Activated CD8-positive, alpha-beta memory T cell treated with anti-CD3 and anti-CD28 coated beads for 36 hours (primary cell): Measurements from ENCODE around the gene DHRS7B. TPM values are rescaled to one million over a fixed set of nuclear protein-coding genes. Genes with fewer than 3 reads are reported as not detected.
"Not testable (repeated sequence)": the region's sequence is repeated elsewhere in the genome, so short reads cannot be mapped to it uniquely, and the experiment has no call there.

Source experiments
- CTCF ChIA-PET: fragments of 350-600 bp; sonication (Branson Sonifier 250); formaldehyde crosslinking; loops from one replicate; lab custom pipeline; 2021; ENCODE audit warnings: antibody characterized with exemption; lab: Charles Lee
- POLR2A ChIA-PET: fragments of 350-600 bp; sonication (Branson Sonifier 250); formaldehyde crosslinking; loops from one replicate; lab custom pipeline; 2021; ENCODE audit warnings: antibody characterized with exemption; lab: Charles Lee
- total RNA-seq, 2 experiments: library from RNA; stranded (reverse); gene quantifications; one replicate each; pipeline ENCODE4 v1.2.3, GENCODE V29; 2021

Gene DHRS7B
- total RNA-seq, result 10 to 100 TPM; 22.6 to 26.2 TPM

GRCh38 chr17:21126645-21127508 lies at the start of gene DHRS7B:
TSS of gene DHRS7B (plus strand) at chr17:21126964. CDS start at chr17:21126972, 8 bp downstream.
- ChIA-PET CTCF (interaction anchor here (1.2 to 2.5 kb wide), 4 partner anchors 8 to 153 kb away, joined by 3 to 5 read pairs (median 4); no protein-coding TSS in a partner anchor), POLR2A (interaction anchor here (1.5 kb wide), 1 partner anchor 27 kb away, joined by 3 read pairs; no protein-coding TSS in a partner anchor)

DNA sequence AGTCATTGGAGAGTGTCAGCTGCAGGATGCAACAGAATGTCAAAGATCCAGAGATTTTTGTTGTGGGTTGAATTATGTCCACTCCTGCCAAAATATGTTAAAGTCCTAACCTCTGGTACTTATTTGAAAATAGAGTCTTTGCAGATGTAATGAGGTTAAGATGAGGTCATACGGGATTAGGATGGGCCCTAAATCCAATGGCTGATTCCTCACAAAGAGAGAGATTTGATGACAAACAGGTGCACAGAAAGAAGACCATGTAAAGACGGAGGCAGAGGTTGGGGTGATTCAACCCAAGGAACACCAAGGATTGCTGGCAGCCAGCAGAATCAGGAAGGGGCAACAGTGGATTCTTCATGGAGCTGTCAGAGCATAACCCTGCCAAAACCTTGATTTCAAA lies 49.5 kb upstream of the DHRS7B start:
- POLR2A ChIA-PET, result no interaction called here
- CTCF ChIA-PET, result no interaction called here

DNA sequence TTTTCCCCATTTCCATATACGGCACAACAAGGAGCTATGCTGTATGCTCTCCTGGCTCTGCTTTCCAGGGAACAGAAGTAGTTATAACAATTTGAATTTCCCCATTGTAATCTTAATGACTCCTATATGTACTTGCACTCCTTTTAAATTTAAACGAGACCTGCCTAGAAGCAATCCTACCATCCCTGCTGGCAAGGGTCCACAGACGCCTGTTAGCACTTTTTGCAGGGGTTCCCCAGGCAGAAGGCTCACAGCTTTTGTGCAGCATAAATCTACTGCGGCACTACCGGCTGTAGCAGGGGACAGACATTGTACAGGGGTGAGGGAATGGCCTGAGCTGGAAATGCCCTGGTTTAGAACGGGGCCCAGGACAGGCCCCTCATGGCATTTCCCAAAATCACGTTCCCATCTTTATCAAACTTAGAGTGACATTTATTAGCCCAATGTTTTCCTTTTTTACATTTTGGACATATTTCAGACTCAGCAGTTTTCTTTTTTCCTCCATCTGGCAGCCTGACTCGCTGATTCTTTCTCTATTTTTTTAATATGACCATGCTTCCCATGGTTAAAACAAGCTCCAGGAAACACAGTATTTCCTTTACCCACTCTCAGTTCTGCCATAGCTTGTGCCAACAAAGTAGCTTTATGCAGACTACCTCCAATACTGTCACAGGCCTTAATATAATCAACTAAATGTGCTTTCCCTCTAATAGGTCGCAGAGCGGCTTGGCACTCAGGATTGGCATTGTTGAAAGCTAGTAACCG lies 48.6 kb upstream of the DHRS7B start:
- POLR2A ChIA-PET, result no interaction called here
- CTCF ChIA-PET, result no interaction called here

GRCh38 chr17:21079196-21079595 lies 47.6 kb upstream of the DHRS7B start:
- CTCF ChIA-PET, result no interaction called here
- POLR2A ChIA-PET, result no interaction called here

DNA sequence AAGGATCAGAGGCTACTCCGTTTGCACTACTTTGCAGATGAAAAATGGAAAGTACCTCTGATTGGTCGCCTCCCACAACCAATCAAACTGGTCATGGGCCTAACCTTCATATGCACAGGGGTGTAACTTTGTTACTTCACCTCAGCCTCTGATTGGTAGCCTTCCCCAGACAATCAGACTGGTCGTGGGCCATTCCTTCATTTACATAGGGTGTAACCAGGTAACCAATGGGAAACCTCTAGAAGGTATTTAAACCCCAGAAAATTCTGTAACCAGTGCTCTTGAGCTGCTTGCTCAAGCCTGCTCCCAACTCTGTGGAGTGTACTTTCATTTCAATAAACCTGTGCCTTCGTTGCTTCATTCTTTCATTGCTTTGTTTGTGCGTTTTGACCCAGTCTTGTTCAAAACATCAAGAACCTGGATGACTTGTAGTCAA lies 44.7 kb upstream of the DHRS7B start:
- ChIA-PET CTCF (no interaction called here), POLR2A (no interaction called here)

DNA sequence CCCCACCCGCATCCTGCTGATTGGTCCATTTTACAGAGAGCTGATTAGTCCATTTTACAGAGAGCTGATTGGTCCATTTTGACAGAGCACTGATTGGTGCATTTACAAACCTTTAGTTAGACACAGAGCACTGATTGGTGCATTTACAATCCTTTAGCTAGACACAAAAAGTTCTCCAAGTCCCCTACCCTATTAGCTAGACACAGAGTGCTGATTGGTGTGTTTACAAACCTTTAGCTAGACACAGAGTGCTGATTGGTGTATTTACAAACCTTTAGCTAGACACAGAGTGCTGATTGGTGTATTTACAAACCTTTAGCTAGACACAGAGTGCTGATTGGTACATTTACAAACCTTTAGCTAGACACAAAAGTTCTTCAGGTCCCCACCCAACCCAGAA lies 41.5 kb upstream of the DHRS7B start:
- POLR2A ChIA-PET, CTCF ChIA-PET: not testable (repeated sequence)

DNA sequence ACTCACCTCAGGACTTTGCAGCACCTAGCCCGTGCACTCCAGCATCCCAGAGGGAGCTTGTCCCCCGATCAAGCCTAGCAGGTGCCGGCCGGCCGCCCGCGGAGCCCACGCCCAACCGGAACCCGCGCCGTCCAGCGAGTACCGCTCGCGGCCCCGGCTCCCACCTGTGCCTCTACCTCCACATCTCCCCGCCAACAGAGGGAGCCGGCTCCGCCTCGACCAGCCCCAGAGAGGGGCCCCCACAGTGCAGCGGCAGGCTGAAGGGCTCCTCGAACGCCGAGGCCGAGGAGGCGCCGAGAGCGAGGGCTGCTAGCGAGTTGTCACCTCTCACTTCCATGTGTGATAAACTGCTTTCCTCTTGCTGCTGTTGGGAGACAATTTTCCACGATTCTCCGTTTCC lies 41.1 kb upstream of the DHRS7B start:
- ChIA-PET POLR2A (no interaction called here), CTCF (no interaction called here)

DNA sequence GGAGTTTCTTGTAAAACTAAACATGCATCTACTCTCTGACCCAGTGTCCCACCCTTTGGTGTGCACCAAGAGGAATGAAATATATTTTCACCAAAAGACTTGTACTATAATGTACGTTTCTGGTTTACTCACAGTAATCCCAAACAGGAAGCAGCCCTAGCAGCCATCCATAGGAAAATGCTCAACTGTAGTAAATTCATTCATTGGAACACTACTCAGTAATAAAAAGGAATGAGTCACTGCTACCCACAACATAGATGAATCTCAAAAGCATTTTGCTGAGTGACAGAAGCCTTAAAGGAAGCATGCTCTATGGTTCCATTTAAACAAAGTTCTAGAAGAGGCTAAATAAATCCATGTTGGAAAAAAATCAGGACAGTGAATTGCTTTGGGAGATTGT lies 37.6 kb upstream of the DHRS7B start:
- ChIA-PET CTCF (no interaction called here), POLR2A (no interaction called here)

- POLR2A ChIA-PET, result interaction anchor here (0.6 kb wide), 1 partner anchor 35 kb away, joined by 4 read pairs; no protein-coding TSS in a partner anchor
- CTCF ChIA-PET, result no interaction called here
These were observed 36.5 kb upstream of the DHRS7B start for GRCh38 chr17:21089933-21090901.

DNA sequence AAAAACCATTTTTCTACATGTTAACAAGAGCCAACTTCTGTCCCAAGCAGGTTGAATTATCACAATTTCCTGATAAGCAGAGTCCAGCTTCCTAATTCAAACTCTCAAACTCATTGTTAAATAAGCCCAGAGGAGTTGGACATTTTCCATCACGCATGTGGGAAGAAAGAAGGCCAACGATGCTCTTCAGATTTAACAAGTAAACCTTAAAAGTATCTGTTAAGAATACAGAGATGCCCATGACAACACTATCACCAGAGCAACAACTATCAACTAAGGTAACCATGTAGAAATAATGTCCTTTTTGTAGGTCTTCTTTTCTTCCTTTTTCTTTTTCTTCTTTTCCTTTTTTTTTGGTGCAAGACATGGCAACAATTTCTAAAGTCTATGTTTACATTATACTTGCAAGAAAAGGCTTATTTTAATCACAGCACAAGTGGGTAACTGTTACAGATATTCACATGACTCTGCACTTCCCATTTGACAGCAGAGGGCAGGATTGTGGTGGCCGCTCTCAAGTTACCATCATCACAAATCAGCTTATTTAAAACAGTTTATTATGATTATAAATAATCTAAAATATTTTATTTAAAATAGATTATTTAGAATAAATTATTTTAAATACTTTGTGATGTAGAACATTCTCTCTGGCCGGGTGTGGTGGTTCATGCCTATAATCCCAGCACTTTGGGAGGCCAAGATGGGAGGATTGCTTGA lies 35.7 kb upstream of the DHRS7B start:
- CTCF ChIA-PET, result interaction anchor here (0.7 kb wide), 1 partner anchor 109 kb away, joined by 3 read pairs; no protein-coding TSS in a partner anchor
- POLR2A ChIA-PET, result interaction anchor here (0.6 kb wide), 1 partner anchor 36 kb away, joined by 4 read pairs; no protein-coding TSS in a partner anchor

GRCh38 chr17:21094298-21094704 lies 32.5 kb upstream of the DHRS7B start:
- CTCF ChIA-PET, result no interaction called here
- POLR2A ChIA-PET, result no interaction called here

GRCh38 chr17:21095735-21096134 lies 31.0 kb upstream of the DHRS7B start:
- ChIA-PET CTCF (interaction anchor here (1.4 kb wide), 1 partner anchor 62 kb away, joined by 3 read pairs; no protein-coding TSS in a partner anchor), POLR2A (no interaction called here)

DNA sequence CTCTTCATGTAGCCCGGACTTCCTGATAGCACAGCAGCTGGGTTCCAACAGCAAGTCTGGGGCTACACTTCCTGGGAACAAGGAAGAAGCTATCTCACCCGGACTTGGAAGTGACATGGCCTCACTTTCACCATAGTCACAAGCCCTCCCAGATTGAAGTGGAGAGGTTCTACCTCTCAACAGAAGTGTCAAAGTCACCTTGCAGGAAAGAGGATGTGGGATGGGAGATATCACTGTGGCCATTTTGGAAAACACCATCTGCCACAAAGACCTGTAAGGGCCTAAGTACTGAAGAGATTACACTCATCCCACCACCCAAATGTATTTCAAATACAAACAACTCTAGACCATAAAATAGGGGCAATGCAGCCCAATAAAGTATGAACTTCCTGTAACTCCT lies 29.9 kb upstream of the DHRS7B start:
- CTCF ChIA-PET, result interaction anchor here (1.0 to 1.4 kb wide), 2 partner anchors 36 to 63 kb away, joined by 3 read pairs; no protein-coding TSS in a partner anchor
- POLR2A ChIA-PET, result no interaction called here

DNA sequence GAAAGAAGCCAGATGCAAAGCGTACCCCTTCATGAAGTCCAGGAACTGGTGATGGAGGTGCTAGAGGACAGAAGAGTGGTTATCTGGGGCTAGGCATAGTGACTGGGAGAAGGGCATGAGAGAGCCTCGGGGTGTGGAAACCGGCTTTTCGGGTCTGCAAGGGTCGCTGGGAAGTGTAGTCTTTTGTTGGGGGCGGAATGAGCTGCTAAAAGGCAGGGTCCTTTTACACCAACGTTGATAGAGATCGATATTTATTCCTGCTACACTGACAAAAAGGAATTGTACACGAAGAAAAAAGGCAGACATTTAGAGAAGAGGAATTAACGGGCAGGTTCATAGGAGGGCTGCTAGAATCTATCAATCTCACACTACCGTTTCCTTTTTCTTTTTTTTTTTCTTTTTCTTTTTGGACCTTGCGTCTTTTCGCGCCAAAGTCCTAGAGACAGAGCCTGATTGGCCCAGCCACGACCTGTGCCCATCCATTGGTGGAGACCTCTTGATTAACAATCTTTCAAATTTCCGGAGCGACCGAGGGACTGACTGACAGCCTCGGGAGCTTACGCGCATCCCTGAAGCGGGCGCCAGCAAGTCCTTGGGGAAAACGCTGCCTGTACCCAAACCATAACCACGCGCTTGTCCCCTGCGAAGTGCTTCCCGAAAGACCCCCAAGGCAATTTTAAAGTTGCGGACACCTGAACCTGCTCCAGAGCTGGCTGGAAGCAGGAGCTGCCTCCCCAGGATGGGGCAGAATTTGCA lies 27.7 kb upstream of the DHRS7B start:
- ChIA-PET CTCF (interaction anchor here (0.7 to 1.5 kb wide), 9 partner anchors 20 to 447 kb away, joined by 3 to 13 read pairs (median 3); partner anchors contain the start of genes TMEM11 and USP22), POLR2A (interaction anchor here (0.5 to 1.0 kb wide), 4 partner anchors 28 to 344 kb away, joined by 3 to 7 read pairs (median 4); partner anchors contain the start of genes DHRS7B and USP22)

GRCh38 chr17:21100636-21101035 lies 26.1 kb upstream of the DHRS7B start:
- ChIA-PET CTCF (no interaction called here), POLR2A (no interaction called here)

DNA sequence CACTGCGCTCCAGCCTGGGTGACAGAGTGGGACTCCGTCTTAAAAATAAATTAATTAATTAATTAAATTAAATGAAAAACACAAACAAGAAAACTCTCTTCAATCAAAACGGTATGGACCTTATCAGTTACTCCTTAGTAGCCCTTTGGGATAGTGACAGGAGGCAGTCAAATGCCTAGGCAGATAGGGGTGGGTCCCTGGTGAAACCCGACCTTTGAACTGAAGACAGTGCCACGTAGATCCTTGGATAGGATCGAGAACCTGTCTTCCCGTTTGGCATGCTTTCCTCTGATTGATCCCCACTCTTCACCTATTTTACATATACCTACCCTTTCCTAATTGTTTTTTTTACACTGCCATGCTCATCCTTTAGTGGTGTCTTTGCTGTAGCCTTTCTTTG lies 22.2 kb upstream of the DHRS7B start:
- ChIA-PET CTCF (no interaction called here), POLR2A (no interaction called here)
